HCEC 1CT (cell line): Measurements from ENCODE around the gene B3GALT4.
"Not testable (repeated sequence)": the region's sequence is repeated elsewhere in the genome, so short reads cannot be mapped to it uniquely, and the experiment has no call there.

ENCODE experiments used
- DNase-seq: peaks from one replicate; pipeline ENCODE4 v3.0.0-alpha.2; 2017

Gene B3GALT4

DNA sequence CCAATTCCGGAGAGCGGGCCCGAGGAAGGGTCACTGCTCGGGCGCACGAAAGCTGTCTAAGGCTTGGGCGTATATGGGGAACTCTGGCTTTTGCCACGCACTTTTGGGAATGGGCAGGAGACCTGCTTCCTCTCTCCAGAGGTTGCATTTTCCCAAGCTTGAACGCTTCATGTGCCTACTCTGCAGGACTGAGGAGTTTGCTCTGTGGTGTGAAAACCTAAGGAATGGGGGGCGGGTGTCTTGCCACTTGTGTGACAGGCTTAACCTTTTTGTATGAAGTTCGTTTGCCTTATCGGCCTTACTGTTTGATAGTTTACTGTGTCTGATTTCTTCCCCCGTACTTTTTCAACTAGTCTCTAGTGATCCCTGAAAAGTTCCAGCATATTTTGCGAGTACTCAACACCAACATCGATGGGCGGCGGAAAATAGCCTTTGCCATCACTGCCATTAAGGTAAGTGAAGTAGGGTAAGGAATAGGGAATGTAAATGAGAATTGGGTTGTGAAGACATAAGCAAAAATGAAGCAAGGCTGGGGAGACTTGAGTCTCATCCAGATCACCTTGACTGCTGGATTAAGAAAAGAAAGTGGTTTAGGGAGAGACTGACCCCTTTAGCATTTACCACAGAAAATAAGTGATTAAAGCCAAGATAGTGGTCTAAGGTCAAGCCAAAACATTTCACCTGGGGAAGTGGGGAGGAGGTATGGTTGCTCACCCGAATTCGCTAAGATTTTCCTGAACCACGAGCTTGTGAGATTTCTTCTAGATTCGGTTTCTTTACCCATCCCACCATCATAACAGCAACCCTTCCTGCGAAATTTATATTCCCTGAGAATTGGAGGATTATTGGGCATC, 4.4 kb upstream of the B3GALT4 start:
- no peak for DNase-seq

GRCh38 chr6:33273129-33273923, 3.6 kb upstream of the B3GALT4 start:
- DNase-seq, result no peak

DNA sequence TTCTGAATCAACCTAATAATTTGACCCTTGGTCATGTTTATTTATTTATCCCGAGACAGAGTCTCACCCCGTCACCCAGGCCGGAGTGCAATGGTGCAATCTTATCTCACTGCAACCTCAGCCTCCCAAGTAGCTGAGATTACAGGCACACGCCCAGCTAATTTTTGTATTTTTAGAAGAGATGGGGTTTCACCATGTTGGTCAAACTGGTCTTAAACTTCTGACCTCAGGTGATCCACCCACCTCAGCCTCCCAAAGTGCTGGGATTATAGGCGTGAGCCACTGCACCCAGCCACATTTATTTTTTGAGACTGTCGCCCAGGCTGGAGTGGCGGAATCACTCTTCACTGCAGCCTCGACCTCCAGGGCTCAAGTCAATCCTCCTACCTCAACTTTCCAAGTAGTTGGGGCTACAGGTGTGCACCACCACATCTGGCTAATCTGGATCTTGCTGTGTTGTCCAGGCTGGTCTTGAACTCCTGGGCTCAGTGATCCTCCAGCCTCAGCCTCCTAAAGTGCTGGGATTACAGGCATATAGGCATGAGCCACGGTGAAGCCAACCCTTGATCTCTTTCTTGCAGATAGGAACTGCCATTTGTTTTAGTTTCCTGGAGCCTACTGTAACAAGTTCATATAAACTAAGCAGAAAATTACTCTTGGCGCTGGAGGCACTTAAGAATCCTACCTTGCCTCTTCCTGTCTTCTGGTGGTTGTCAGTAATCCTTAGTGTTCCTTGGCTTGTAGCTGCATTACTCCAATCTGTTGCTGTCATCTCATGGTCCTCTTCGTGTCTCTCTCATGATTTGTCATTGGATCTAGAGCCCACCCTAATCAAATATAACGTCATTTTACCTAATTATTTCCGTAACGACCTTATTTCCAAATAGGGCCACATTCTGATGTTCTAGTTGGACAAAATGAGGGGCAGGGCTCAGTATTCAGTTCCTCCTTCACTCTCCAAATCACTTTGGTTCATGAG, 2.7 kb upstream of the B3GALT4 start:
- DNase-seq, result no peak

DNA sequence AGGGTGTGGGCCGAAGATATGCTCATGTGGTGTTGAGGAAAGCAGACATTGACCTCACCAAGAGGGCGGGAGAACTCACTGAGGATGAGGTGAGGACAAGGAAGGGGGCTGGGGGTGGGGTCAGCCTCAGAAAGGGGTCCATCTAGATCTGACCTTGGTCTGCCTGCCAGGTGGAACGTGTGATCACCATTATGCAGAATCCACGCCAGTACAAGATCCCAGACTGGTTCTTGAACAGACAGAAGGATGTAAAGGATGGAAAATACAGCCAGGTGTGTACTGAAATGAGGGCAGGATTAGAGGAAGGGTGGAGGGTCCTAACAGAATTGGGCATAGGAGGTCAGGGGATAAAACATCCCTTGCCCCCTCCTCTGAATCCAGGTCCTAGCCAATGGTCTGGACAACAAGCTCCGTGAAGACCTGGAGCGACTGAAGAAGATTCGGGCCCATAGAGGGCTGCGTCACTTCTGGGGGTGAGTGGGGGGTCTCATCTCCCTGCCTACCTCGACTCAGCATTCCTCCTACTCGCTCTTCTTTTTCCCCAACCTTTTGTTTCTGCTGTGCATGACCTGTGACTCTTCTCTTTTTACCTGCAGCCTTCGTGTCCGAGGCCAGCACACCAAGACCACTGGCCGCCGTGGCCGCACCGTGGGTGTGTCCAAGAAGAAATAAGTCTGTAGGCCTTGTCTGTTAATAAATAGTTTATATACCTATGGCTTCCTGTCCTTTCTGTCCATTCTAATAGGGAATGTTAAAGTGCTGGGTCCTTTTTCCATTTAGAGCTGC, 935 bp upstream of the B3GALT4 start:
- DNase-seq, result not testable (repeated sequence)

DNA sequence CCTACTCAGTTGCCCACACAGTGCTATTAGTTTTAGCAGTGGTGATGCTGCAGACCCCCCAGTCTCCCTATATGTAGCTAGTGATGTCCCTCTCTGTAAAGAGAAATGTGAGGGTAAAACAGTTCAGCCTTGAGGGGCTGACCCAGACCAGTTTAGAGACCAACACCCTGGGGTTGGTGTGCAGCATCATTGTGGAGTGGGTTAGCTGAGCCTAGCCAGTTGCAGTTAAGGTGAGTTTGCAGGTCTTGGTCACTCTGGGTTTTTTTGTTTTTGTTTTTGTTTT, 401 bp upstream of the B3GALT4 start:
- DNase-seq, result no peak

GRCh38 chr6:33277663-33278391, 904 bp downstream of the B3GALT4 start:
- DNase-seq, result no peak

- DNase-seq, result no peak
These were observed 1.4 kb downstream of the B3GALT4 start for GRCh38 chr6:33278392-33278741.

GRCh38 chr6:33278810-33279209, 1.9 kb downstream of the B3GALT4 start:
- no peak for DNase-seq

- DNase-seq, result no peak
These were observed 2.4 kb downstream of the B3GALT4 start for GRCh38 chr6:33279257-33279695.

DNA sequence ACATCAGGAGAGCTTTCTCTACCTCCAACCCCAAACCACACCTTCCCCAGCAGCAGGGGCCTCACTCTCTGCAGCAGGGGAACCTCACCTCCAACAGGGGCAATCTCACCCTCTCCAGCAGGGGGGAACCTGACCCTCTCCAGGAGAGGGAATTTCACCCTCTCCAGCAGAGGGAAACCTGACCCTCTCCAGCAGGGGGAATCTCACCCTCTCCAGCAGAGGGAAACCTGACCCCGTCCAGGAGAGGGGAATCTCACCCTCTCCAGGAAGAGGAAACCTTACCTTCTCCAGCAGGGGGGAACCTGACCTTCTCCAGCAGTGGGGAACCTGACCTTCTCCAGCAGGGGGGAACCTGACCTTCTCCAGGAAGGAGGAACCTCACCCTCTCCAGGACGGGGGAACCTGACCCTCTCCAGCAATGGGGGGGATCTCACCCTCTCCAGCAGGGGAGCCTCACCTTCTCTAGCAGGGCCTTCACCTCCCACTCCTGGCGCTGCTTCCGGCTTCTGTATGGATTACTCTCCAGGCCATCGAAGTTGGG, 3.1 kb downstream of the B3GALT4 start:
- peak; percentile 42 for DNase-seq

DNA sequence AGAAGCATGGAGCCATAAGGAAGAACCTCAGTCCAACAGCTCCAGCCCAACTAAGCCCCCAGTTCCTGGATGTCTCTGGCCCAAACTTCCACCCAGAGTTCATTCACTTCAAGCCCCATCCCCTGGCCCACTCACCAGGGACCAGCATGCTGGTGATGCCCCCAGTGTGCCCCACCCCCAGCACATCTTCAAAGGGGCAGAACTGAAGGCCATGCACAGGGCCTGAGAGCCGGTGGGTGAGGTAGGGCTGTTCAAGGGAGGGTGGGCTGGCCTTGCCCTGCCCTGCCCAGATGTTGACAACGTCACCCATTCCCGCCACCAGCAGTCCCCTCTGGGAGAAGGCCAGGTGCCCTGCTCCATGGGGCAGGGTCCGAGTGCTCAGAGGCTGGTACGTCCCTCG, 3.6 kb downstream of the B3GALT4 start:
- no peak for DNase-seq

DNA sequence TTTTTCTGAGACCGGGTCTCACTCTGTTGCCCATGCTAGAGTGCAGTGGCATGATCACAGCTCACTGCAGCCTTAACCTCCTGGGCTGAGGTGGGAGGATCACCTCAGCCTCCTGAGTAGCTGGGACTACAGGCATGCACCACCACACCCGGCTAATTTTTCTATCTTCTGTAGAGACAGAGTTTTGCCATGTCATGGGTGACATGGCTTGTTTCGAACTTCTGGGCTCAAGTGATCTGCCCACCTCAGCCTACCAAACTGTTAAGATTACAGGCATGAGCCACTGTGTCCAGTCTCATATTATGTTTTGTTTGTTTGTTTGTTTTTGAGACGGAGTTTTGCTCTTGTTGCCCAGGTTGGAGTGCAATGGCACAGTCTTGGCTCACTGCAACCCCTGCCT, 8.3 kb downstream of the B3GALT4 start:
- not testable (repeated sequence) for DNase-seq

DNA sequence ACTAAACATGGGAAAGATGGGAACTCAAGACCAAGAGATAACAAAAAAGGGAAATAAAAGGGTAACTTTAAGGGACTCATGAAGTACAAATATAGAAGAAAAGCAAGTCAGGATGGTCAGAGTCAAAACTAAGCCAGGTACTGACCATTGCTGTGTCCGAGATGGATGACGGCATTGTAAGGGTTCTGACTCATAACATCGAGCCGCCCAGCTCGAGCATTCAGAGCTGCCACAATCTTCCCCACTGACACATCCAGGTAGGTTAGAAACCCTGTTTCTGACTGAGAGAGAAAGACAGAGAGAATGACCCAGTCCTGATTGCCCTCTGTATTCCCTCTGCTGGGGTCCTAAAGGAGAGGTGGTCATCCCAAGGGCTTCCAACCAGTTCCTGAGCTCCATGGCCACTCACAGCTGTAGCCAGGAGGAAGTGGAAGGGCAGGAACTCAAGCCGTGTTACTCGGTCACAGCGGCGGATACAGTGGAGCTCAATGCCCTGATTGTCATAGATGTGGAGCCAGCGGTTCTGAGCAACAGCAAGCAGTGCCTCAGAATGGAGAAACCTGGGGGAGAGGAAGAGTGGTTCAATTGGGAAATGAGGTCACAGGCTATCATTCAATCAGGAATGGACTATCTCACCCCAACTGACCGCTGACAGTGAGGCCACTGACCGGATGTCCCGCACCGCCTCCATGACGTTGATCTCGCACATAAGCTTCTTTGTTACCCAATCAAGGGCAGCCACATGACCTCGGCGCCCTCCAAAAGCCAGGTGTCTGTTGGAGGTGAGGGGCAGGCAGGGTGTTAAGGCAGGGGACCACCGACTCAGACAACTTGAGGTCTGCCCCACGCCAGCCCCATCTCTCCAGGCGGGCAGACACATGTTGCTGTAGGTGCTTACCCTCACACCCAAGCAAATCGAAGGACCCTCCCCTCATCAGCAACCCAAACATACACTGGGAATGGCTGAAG, 10.3 kb downstream of the B3GALT4 start:
- no peak for DNase-seq

DNA sequence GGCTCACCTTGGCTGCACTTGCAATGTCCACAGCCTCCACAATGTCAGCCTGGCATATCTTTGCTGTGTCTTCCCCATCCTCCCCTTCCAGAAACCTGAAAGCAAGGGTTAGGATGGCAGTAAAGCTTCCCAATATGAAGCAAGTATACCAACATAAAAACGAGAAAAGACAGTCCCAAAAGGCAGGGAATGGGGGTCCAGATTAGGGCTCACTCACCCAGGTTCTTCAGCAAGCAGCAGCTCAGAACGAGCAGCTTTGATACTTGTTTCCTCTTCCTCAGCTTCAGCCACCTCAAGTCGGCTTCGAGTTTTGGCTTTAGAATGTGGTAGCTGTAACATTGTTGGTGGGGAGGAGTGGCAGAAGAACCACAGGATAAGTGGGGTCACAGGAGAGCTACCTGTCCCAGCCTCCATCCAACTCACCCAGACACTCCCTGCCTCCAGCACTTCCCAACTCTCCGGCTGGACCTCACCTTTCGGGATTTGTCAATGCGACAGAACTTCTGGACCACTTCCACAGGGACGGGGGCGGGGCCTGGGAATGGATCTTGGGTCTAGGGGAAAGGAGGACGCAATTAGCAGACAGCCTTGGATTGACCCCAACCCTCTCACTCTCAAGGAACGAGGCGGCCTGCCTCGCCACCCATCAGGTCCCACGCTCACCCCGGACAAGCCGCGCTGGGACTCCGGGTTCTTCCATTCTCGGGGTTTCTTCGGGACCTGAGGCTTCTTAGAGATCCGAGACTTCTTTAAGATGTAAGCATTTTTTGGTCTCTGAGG, 11.4 kb downstream of the B3GALT4 start:
- no peak for DNase-seq

- peak; percentile 88 for DNase-seq
These were observed 12.2 kb downstream of the B3GALT4 start, which contains the start of the genes PFDN6 and WDR46 for GRCh38 chr6:33288921-33289783. Gene PFDN6 (plus strand): TSS chr6:33289601. CDS start chr6:33289857, 256 bp downstream. Gene WDR46 (minus strand): TSS chr6:33289239. CDS start chr6:33289170, 69 bp downstream.

DNA sequence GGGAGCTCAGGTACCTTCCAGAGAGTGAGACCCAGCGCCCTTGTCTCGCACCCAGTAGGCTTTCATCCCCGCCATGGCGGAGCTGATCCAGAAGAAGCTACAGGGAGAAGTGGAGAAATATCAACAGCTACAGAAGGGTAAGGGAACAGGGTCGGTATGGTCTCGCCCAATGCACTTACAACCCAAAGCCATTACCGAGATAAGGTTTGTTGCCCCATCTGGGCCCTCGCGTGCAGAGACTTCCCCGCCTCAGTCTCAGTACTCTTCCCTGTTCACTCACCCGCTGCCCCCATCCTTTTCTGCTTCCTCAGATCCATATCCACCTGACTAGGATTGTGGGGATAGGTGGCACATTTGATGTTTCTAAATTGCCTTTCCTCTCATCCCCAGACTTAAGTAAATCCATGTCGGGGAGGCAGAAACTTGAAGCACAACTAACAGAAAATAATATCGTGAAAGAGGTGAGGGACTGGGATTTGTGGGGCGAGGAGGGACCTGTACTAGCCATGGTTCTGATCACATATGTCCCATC, 12.9 kb downstream of the B3GALT4 start:
- no peak for DNase-seq

DNA sequence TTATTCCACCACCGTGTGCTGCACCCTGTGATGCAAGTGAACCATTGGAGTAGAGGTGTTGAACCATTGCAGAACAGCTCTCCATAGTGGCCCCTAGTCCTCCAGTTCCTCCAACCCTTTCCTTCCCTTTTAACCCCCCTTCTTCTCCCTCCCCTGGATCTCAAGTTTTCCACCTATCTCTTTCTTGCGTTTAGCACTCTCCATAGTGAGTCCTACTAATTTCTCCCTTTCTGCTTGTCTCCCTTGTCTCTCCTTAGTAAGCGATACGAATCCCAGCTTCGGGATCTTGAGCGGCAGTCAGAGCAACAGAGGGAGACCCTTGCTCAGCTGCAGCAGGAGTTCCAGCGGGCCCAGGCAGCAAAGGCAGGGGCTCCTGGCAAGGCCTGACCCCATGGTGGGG, 13.5 kb downstream of the B3GALT4 start:
- no peak for DNase-seq
